ENCODE measurements around the gene APOBEC2.
"Not testable (repeated sequence)": the region's sequence is repeated elsewhere in the genome, so short reads cannot be mapped to it uniquely, and the experiment has no call there.

APOBEC2 gene

DNA sequence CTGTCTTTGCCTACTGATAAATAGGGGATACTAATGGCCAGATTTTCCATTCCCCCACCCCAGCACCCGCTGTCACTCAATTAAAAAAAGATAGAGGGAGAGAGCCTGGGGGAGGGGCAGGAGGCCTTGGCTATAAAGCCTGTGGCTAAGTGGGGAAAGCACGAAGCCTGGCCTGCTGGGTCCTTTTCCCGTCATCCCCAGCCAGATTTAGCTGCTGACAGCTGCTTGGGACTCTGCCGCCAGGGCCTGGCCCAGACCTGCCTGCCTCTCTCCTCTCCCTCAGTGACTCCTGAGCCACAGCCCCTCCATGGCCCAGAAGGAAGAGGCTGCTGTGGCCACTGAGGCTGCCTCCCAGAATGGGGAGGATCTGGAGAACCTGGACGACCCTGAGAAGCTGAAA, at the start of gene APOBEC2:
Gene APOBEC2 (plus strand): TSS at position 162 of the 400 bp plus-strand sequence. CDS start 146 bp downstream, at position 308.
- H3K36me3 ChIP-seq (ENCODE audit: control insufficient read depth, insufficient read depth, low read length) = peaks cover 3% of the 10 kb centered on the region
- H3K9me3 ChIP-seq (ENCODE audit: control insufficient read depth, insufficient read depth, low read length) = no peaks in the 10 kb centered on the region
- H3K9ac ChIP-seq (ENCODE audit: low read depth, low read length) = no peak within 1 kb of the TSS
- H3K4me3 ChIP-seq (ENCODE audit: low read depth, low read length) = no peak within 1 kb of the TSS
- H3K4me1 ChIP-seq (ENCODE audit: control insufficient read depth, insufficient read depth, low read length) = peaks cover 4% of the 10 kb centered on the region
- H3K27me3 ChIP-seq (ENCODE audit: control insufficient read depth, insufficient read depth, low read length) = no peaks in the 10 kb centered on the region

DNA sequence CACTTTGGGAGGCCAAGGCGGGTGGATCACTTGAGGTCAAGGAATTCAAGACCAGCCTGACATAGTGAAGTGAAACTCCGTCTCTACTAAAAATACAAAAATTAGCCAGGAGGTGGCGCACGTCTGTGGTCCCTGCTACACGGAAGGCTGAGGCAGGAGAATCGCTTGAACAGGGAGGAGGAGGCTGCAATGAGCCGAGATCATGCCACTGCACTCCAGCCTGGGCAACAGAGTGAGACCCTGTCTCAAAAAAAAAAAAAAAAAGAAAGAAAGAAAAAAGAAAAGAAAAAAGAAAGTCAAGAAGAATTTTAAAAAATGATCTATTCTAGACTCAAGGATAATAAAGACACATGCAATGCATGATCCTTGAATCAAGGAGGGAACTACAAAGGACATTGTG, 46.8 kb upstream of the APOBEC2 start:
- not testable (repeated sequence) for H3K9me3 ChIP-seq (ENCODE audit: control insufficient read depth, insufficient read depth, low read length); H3K9ac ChIP-seq (ENCODE audit: low read depth, low read length); H3K4me3 ChIP-seq (ENCODE audit: low read depth, low read length); H3K36me3 ChIP-seq (ENCODE audit: control insufficient read depth, insufficient read depth, low read length); H3K27me3 ChIP-seq (ENCODE audit: control insufficient read depth, insufficient read depth, low read length); H3K4me1 ChIP-seq (ENCODE audit: control insufficient read depth, insufficient read depth, low read length)

DNA sequence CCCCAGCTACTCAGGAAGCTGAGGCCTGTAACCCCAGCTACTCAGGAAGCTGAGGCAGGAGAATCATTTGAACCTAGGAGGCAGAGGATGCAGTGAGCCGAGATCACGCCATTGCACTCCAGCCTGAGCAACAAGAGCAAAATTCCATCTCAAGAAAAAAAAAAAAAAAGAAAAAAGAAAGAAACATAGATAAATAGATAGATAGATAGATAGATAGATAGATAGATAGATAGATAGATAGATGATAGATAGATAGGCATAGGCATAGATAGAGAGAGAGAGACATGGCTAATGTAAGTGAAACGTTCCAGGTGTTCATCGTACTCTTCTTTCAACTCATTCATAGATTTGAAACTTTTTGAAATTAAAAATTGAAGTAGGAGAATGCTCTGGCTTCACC, 46.0 kb upstream of the APOBEC2 start:
- H3K9me3 ChIP-seq (ENCODE audit: control insufficient read depth, insufficient read depth, low read length); H3K27me3 ChIP-seq (ENCODE audit: control insufficient read depth, insufficient read depth, low read length); H3K4me1 ChIP-seq (ENCODE audit: control insufficient read depth, insufficient read depth, low read length); H3K36me3 ChIP-seq (ENCODE audit: control insufficient read depth, insufficient read depth, low read length); H3K4me3 ChIP-seq (ENCODE audit: low read depth, low read length); H3K9ac ChIP-seq (ENCODE audit: low read depth, low read length): not testable (repeated sequence)

DNA sequence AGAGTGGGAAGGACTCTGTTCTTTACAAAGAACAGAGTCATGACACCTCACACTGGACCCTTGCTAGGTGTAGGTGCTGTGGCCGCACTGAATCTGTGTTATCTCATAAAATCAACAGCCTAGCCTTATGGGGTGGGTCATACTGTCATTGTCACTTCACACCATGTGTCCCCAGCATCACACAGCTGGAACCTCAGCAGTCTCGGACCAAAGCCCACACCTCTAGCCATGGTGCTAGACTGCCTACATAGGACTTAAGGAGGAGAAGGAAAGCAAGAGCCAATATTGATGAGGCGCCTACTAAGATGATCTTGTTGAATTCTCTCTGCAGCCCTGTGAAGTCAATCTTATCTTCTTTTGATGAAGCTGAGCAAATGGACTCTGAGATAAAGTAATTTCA, 45.0 kb upstream of the APOBEC2 start:
- Histone ChIP-seq H3K9me3 (ENCODE audit: control insufficient read depth, insufficient read depth, low read length) (no peaks in the 10 kb centered on the region), H3K4me3 (ENCODE audit: low read depth, low read length) (no peak overlapping the region), H3K27me3 (ENCODE audit: control insufficient read depth, insufficient read depth, low read length) (no peaks in the 10 kb centered on the region), H3K36me3 (ENCODE audit: control insufficient read depth, insufficient read depth, low read length) (no peaks in the 10 kb centered on the region), H3K9ac (ENCODE audit: low read depth, low read length) (no peak overlapping the region), H3K4me1 (ENCODE audit: control insufficient read depth, insufficient read depth, low read length) (no peaks in the 10 kb centered on the region)

DNA sequence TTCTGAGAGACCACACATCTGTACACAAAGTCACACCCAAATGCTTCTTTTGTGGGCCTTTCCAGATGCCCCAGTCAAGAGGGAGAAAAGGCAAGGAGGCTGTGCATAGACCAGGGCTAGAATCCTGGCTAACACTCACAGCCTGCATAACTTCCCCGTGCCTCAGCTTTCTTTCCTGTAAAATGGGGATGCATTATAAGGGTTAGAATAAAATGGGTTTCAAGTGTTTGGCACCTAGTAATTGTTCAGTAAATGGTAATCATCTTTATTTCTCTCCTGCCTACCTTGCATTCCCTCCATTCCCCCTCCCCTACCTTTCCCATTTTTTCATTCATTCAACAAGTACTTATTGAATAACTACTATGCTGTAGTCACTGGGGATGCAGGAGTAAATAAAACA, 43.3 kb upstream of the APOBEC2 start:
- Histone ChIP-seq H3K4me1 (ENCODE audit: control insufficient read depth, insufficient read depth, low read length) (no peaks in the 10 kb centered on the region), H3K9ac (ENCODE audit: low read depth, low read length) (no peak overlapping the region), H3K4me3 (ENCODE audit: low read depth, low read length) (no peak overlapping the region), H3K27me3 (ENCODE audit: control insufficient read depth, insufficient read depth, low read length) (no peaks in the 10 kb centered on the region), H3K36me3 (ENCODE audit: control insufficient read depth, insufficient read depth, low read length) (no peaks in the 10 kb centered on the region), H3K9me3 (ENCODE audit: control insufficient read depth, insufficient read depth, low read length) (no peaks in the 10 kb centered on the region)

DNA sequence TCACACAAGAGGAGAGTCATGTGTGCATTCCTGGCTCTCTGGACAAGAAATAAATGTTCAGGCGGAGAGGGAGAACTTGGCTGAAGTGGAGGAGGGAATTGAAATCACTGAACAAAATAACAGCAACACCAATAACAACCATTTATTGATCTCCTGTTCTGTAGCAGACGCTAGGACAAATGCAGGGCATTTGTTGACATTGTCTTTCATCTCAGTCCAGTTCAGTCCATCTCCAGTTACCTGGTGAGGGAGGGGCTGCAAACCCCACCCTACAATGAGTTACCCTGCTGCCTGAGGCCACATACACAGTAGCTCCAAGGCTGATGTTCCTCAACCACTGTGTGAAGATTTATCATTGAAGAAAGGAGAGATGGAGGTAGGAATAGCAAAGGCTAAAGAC, 41.3 kb upstream of the APOBEC2 start:
- H3K36me3 ChIP-seq (ENCODE audit: control insufficient read depth, insufficient read depth, low read length) = no peaks in the 10 kb centered on the region

DNA sequence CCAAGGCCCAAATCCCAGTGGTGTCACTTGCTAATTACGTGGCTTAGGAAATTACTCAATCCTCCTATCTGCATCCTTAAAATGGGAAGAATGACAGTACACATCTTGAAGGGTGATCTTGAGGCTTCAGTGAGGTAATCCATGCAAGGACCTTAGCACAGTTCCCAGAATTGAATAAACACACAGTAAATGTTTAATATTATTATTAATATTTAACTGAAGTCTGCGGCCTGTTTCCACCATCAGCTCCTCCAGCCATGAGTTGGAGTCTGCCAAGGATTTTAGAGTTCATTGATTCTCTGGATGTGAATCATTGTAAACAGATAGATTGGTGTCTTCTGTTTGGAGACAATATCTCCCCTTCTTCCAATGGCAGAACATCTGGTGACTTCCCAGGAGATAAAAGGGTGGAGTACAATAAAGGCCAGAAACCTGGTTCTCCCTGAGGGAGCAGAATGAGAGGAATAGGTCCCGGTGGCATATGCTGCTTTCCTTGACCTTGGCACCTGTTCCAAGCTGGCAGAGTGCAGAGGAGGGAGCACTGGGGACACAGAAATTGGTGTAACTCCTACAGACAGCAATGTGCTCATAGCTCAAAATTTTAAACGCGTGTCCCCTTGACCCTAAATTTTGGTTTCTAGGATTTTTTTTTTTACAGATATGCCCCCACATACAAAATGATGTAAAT, 39.4 kb upstream of the APOBEC2 start:
- Histone ChIP-seq H3K9me3 (ENCODE audit: control insufficient read depth, insufficient read depth, low read length) (no peaks in the 10 kb centered on the region), H3K9ac (ENCODE audit: low read depth, low read length) (no peak overlapping the region), H3K27me3 (ENCODE audit: control insufficient read depth, insufficient read depth, low read length) (no peaks in the 10 kb centered on the region), H3K4me1 (ENCODE audit: control insufficient read depth, insufficient read depth, low read length) (no peaks in the 10 kb centered on the region), H3K36me3 (ENCODE audit: control insufficient read depth, insufficient read depth, low read length) (no peaks in the 10 kb centered on the region), H3K4me3 (ENCODE audit: low read depth, low read length) (no peak overlapping the region)

More for the DNA sequence above, 41.3 kb upstream of the APOBEC2 start:
- Histone ChIP-seq H3K9ac (ENCODE audit: low read depth, low read length) (no peak overlapping the region), H3K9me3 (ENCODE audit: control insufficient read depth, insufficient read depth, low read length) (no peaks in the 10 kb centered on the region), H3K4me1 (ENCODE audit: control insufficient read depth, insufficient read depth, low read length) (no peaks in the 10 kb centered on the region), H3K27me3 (ENCODE audit: control insufficient read depth, insufficient read depth, low read length) (no peaks in the 10 kb centered on the region), H3K4me3 (ENCODE audit: low read depth, low read length) (no peak overlapping the region)

DNA sequence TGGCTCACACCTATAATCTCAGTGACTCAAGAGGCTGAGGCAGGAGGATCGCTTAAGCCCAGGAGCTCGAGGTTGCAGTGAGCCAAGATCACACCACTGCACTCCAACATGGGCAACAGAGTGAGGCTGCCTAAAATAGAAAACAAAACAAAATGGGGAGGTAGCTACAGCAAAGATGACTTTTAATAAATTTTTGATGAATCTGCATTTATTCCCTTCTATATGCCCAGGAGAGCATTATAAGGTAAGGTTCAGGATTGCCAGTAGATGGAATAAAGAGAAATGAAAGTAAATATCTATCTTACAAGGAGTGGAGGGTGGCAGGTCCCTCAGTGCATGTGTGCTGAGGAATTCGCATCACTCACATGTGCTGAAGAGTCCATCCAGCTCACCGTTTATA, 38.2 kb upstream of the APOBEC2 start:
- H3K4me1 ChIP-seq (ENCODE audit: control insufficient read depth, insufficient read depth, low read length) = no peaks in the 10 kb centered on the region
- no peaks in the 10 kb centered on the region for H3K36me3 ChIP-seq (ENCODE audit: control insufficient read depth, insufficient read depth, low read length)
- H3K4me3 ChIP-seq (ENCODE audit: low read depth, low read length) = no peak overlapping the region
- H3K9me3 ChIP-seq (ENCODE audit: control insufficient read depth, insufficient read depth, low read length) = no peaks in the 10 kb centered on the region
- H3K27me3 ChIP-seq (ENCODE audit: control insufficient read depth, insufficient read depth, low read length) = no peaks in the 10 kb centered on the region
- no peak overlapping the region for H3K9ac ChIP-seq (ENCODE audit: low read depth, low read length)

DNA sequence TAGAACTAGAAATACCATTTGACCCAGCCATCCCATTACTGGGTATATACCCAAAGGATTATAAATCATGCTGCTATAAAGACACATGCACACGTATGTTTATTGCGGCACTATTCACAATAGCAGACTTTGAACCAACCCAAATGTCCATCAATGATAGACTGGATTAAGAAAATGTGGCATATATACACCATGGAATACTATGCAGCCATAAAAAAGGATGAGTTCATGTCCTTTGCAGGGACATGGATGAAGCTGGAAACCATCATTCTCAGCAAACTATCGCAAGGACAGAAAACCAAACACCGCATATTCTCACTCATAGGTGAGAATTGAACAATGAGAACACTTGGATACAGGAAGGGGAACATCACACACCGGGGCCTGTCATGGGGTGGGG, 37.1 kb upstream of the APOBEC2 start:
- not testable (repeated sequence) for H3K4me3 ChIP-seq (ENCODE audit: low read depth, low read length); H3K36me3 ChIP-seq (ENCODE audit: control insufficient read depth, insufficient read depth, low read length); H3K9ac ChIP-seq (ENCODE audit: low read depth, low read length); H3K9me3 ChIP-seq (ENCODE audit: control insufficient read depth, insufficient read depth, low read length); H3K27me3 ChIP-seq (ENCODE audit: control insufficient read depth, insufficient read depth, low read length); H3K4me1 ChIP-seq (ENCODE audit: control insufficient read depth, insufficient read depth, low read length)

DNA sequence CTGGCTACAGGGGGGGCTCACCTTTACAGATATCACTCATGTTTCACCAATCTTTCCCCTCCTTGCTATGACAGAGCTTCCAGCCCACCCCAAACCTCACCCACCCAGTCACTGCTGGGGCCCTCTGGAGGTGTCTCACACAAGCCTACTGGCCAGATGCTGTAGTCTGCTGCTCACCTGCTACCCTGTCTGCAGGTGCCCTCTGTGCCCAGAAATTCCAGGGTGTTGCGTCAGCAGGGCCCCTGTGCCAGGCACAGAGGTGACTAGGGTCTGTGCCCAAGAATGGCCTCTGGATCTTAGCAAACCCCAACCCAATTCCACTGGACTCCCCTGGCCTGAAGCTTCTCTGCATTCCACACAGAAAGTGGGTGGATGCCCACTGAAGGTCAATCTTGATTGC, 35.3 kb upstream of the APOBEC2 start:
- Histone ChIP-seq H3K4me3 (ENCODE audit: low read depth, low read length) (no peak overlapping the region), H3K36me3 (ENCODE audit: control insufficient read depth, insufficient read depth, low read length) (no peaks in the 10 kb centered on the region), H3K9me3 (ENCODE audit: control insufficient read depth, insufficient read depth, low read length) (no peaks in the 10 kb centered on the region), H3K27me3 (ENCODE audit: control insufficient read depth, insufficient read depth, low read length) (no peaks in the 10 kb centered on the region), H3K9ac (ENCODE audit: low read depth, low read length) (no peak overlapping the region), H3K4me1 (ENCODE audit: control insufficient read depth, insufficient read depth, low read length) (no peaks in the 10 kb centered on the region)

DNA sequence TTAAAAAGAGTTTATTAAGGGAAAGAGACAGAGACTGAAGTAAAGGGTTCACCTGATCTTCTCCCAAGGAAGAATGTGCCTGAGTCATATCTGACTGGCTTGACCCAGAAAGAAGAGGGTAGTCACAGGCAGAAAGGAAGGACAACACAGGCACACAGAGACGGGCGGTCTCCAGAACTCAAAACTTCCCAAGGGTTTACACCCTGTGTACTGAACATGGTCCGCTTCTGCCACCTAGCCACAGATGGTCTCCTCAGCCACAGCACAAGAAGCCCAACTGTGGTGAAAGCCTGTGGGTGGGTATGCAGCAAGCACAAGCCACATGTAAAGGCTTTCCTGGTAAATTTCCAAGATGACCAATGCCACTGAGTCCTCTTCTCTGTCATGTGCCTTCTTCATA, 31.2 kb upstream of the APOBEC2 start:
- no peaks in the 10 kb centered on the region for H3K4me1 ChIP-seq (ENCODE audit: control insufficient read depth, insufficient read depth, low read length)
- H3K4me3 ChIP-seq (ENCODE audit: low read depth, low read length) = no peak overlapping the region
- no peaks in the 10 kb centered on the region for H3K36me3 ChIP-seq (ENCODE audit: control insufficient read depth, insufficient read depth, low read length)
- no peak overlapping the region for H3K9ac ChIP-seq (ENCODE audit: low read depth, low read length)
- no peaks in the 10 kb centered on the region for H3K27me3 ChIP-seq (ENCODE audit: control insufficient read depth, insufficient read depth, low read length)
- no peaks in the 10 kb centered on the region for H3K9me3 ChIP-seq (ENCODE audit: control insufficient read depth, insufficient read depth, low read length)

DNA sequence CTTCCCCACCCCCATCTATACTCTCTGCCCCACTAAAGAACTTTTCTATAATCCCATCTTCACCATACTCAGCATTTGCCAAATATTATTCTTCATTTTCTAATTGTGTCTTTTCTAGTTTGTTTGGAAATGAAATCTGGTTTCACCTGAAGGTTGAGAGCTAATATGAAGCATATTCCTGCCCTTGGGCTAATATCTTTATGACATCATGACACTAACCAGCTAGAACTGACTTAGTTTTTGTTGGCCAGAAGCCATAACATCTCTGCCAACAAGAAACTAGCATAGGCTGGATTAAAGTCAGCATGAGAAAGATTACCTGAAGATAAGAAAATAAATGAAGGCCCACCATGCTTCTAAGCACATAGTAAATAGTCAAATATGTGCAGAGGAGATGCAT, 30.7 kb upstream of the APOBEC2 start:
- no peak overlapping the region for H3K9ac ChIP-seq (ENCODE audit: low read depth, low read length)
- no peaks in the 10 kb centered on the region for H3K36me3 ChIP-seq (ENCODE audit: control insufficient read depth, insufficient read depth, low read length)
- peaks cover 4% of the 10 kb centered on the region for H3K4me1 ChIP-seq (ENCODE audit: control insufficient read depth, insufficient read depth, low read length)
- no peaks in the 10 kb centered on the region for H3K27me3 ChIP-seq (ENCODE audit: control insufficient read depth, insufficient read depth, low read length)
- H3K9me3 ChIP-seq (ENCODE audit: control insufficient read depth, insufficient read depth, low read length) = no peaks in the 10 kb centered on the region
- H3K4me3 ChIP-seq (ENCODE audit: low read depth, low read length) = no peak overlapping the region

Measured in iPS-15b (cell line).